RKO (cell line): ENCODE measurements around the gene NADK2.

Source experiments
- DNase-seq: peaks from one replicate; pipeline ENCODE4 v3.0.0-alpha.2; 2016; ENCODE audit warnings: low spot score

NADK2 gene

DNA sequence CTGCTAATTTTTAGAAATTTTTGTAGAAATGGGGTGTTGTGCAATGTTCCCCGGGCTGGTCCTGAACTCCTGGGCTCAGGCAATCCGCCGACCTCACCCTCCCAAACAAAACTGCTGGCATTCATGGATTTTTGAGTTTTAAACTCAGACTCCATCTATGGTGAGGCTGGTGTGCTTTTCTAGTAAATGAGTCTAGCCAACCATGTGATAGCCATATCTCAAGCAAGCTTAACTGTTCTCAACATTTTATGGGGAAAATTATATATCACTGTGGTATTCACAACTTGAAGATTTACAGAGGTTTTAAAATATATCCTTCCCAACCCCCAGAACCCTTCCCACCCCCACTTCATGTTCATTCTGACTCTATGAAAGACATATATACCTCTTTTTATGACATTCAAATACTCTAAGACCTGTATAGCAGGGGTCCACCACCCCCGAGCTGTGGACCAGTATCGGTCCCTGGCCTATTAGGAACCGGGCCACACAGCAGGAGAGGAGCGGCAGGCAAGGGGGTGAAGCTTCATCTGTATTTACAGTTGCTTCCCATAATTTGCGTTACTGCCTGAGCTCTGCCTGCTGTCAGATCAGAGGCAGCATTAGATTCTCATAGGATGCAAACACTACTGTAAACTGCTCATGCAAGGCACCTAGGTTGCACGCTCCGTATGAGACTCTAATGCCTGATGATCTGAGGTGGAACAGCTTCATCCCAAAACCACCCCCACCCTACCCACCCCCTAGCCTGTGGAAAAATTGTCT is 4.5 kb upstream of the NADK2 start:
- DNase-seq: no peak

DNA sequence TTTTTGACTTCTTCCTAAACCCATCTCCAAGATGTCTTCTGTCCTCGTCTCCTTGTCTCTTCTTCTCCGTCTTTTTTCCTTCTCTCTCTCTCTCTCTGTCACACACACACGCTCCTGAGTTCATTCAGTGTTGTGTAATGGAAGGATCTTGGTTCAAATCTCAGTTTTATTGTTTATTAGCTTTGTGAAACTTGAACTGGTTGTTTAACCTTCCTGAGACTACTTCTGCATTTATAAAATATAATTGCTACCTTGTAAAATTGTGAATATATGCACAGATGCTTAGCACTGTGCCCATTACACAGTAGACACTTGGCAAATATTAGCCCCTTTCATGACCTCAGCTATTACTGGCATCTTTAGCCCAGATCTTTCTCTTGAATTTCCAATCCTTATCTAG is 2.4 kb upstream of the NADK2 start:
- no peak for DNase-seq

DNA sequence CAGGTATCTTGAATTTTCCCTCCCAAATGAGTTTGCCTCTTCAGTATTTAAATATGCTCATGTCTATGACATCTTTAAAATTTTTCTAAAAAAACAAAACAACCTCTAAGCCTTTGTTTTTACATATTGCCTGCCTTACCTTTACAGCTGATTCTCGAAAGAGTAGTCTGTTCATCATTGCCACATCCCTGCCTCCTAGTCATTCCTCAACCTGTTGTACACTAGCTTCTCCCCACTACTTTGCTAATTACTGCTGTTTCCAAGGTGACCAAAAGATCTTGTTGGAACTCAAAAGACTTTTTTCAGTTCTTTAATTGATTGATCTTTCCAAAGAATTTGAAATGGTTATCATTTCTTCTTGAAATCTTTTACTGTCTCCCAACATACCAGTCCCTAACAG is 1.9 kb upstream of the NADK2 start:
- DNase-seq: no peak

DNA sequence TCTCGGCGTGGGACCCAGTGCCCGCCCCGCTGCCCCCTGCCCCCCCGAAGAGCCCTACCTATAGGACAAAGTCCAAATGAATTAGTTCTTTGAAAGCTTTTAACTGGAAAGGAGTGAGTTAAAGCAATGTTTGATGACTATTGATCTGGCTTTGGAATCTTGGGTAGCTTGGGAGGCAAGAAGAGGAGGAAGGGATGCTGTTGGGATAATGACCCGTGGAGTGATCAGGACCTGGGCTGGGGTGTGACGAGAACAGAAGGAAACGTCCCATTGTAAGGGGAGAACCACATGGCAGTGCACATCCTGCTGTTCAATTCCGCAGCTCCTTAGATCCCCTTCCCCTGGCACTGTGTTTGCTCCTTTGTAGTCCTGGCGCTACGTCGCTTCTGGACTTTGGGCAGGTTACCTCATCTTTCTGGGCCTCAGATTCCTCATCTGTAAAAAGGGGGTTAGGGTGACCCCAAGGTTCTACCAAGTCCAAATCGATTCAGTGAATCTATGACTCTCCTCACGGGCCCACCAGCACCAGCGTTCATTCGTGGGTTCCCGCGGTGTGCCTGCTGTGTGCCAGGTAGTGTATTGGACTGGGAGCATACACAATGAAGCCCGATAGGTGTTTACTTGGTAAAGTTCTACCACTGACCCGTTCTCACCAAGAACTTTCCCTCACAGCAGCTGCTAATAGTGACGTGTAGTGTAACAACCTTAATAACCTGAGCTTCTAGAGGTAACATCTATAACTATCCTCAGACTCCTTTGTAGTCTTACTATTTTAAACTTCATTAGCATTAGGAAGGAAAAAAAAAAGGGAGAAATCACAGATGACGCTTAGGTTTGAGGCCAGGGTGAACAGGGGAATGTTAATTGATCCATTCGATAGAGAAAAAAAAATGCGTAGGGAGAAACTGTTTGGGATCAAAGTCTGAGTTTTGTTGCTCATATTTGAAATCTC is 1.1 kb upstream of the NADK2 start:
- peak; percentile 11 for DNase-seq

DNA sequence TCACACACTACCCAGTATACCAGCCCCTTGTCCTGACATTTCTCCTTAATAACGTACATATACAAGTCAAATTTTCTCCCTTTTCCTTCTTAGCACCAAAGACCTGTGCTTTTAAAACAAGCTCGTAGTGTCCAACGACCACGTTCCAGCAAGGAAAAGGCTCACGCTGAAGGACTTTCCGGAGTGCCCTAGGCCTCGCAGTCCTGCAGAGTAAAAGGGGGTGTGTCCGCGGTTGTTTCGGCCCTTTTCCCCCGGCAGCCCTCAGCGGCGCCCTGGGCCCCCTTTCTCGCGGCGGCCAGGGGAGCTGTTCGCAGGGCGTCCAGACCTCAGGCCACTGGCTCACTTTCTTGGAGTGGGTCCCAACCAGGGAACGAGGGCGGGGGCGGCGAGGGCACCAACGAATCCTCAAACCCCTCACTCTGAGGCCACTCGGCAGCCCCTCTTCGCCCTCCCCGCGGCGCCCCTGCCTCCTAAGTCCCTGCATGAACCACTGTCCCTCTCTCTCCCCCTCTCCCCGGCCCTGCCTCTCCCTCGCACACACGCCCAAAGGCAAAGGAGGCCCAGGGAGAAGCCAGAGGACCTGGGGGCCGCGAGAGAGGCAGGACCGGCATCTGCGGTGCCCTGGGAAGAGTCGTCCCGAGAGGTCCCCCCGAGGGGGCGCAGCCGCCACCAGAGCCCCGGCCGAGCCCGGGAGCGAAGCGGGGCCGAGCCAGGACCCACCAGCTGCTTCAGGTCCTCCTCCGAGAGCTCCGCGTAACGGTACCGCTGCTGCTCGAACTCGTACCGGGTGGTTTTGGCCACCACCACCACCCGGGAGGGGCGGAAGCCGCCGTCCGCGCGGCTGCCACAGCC is 720 bp downstream of the NADK2 start:
- DNase-seq: peak; percentile 72

DNA sequence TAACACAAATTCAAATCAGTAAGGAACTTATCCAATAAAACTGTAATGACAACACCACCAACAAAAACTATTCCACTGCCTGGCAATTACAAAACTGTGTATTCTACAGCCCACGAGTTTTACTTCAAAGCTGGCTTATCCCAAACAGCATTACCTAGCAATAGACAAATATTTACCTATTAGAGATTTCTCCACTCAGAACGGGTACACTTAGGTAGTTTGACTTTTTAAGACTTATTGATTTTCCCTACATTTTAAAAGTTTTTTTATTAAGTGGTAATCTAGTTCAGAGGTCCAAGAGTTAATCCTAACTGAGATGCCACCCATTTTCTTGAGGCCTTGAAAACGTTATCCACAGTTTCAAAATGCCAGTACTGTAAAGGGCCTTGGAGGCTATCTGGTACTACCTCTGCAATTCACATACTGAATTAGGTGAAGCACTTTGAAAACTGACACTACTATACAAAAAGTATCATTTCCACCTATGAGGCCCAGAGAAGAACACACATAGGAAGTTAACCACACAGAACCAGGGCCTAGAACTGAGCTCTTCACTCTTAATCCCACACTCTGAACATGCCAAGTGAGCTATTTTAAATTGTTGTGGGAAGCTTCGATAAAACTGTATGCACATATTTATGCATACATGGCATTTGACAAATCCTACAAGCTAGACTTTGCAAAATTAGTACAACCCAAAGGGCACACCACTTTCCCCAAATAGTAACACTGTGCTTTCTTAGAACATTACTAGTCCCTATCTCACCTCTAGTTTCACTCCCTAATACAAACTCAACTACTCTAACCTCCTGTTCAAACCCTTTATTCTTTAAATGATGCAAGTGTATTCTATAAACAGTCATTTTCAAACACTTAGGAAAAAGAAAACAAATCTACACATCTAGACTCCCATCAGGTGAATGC is 2.1 kb downstream of the NADK2 start:
- no peak for DNase-seq

DNA sequence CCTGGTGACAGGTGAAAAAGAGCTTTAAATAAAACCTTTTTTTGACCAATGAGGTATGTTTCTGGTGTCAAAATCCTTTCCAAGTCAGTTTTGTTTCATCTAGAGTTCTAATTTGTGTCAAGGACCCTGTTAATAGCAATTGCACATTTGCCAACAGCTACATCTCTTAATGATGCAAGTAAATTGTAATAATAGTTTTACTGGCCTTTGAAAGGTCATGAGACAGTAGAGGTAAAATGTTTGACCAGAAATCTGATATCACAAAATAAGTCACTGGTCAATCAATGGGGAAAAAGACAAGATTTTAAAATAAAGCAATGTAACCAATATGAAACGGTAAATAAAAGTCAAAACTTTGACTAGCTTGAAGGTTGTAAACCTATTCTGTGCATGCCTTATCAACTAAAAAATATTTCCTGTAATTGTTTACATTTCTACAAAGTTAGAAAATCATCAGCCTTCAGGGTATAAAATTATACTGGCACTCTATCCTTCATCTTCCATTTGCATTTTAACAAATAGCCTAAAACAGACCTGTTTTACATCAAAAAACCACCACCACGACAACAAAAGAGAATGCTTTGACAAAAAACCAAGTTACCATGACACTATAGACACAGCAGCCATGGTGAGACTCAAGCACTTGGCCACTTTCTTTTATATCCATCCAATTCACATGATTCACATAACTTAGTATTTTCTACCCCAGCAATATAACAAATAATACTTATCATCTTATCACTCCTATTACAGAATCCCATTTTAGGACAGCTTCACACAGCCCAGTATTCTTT is 3.0 kb downstream of the NADK2 start:
- no peak for DNase-seq

DNA sequence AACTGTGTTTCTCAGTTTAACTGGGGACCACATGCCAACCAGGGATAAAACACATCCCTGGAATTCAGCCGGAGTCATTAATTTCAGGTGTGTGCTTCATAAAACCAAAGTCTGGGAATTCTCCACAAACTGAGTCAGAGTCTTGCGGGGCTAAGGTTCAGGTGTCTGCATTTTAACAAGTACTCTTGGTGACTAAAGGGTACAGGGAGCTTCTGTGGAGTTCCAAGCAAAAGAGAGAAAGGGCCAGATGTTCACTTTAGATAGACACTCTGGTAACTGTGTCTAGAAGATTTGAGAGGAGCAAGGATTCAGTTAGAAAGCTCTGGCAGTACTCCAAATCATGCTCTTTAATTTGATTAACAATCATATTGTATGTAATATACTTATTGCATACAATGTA is 4.0 kb downstream of the NADK2 start:
- no peak for DNase-seq

DNA sequence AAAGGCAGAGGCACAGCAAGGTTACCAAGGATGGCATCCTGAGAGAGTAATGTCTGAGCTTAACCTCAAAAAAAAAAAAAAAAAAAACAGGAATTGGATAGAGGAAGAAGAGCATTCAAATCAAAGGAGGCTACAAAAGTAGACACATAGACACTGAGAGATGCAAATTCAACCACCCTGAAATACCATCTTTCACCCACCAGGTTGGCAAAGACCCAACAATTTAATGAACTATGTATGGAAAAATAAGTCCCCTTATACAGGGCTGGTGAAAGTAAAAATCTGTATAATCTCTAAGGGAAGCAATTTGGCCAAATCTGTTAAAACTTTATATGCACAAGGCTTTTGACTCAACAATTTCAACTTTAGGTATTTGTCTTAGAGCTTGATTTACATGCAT is 4.9 kb downstream of the NADK2 start:
- no peak for DNase-seq

DNA sequence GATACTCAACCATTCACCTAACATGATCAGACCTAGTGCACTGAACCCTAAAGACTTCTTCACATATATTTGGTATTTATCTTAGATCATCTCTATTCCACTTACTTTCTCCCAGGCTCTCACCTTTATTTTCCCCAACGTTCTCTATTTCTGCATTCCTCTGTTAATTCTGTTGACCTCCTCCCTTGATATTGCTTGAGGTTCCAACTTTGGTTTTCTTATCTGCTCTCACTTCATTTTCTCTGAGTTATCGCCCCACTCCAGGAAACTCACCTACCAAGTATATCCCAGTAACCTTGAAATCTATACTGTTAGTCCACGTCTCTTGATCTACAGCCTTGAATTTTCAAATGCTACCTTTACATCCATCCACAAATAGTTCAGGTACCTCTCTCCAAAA is 9.2 kb downstream of the NADK2 start:
- no peak for DNase-seq

DNA sequence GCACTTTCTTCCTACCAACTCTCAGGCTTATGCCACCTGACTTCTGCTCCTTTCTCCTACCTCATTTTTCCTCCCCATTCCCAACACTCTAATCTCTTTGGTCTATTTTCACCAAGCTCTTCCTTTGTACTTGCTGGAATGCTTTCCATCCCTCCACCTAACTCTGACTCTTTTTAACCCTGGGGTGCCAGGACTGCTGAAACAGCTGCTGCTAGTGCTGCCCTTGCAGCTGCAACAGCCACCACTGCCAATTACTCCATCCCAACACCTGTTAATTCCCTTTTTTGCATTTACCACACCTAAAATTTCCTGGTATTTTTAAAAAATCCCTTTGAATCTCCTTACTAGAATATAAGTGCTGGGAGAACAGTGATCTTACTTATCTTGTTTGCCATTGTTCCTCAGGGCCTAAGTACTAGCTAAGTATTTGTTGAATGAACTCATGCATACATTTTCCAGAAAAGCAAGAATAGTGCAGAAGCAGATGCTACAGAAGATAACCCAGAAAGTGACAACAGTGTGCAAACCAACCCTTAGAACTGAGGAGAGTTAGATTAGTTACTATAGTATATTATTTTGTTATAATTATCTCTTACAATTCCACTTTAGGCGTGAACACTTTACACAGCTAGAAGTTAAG is 11.5 kb downstream of the NADK2 start:
- DNase-seq: no peak

DNA sequence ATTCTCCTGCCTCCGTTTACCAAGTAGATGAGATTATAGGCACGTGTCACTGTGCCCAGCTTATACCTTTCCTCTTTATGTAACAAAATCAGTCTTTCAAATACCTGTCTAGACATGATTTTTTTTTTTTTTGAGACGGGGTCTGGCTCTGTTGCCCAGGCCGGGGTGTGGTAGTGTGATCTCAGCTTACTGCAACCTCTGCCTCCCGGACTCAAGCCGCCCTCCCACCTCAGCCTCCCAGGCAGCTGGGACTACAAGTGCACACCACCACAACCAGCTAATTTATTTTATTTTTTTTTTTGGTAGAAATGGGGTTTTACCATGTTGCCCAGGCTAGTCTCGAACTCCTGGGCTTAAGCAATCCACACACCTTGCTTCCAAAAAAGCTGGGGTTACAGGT is 13.2 kb downstream of the NADK2 start:
- no peak for DNase-seq

DNA sequence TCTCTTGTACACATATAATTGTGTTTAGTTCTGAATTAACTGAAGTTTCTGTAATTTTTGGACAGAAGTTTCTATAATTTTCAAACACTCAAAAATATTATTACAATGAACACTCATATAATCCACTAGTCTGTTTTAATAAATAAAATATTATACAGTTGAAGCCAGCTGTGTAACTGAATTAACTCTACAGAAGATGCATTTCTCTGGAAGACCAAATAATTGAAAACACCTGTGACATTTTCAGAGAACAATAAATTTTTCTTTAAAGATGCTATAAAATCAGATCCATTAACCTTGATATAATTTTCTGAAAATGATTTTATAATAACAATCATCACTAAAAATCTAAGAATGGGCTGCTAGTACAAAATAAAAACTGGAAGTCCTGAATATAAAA is 14.7 kb downstream of the NADK2 start:
- DNase-seq: no peak

DNA sequence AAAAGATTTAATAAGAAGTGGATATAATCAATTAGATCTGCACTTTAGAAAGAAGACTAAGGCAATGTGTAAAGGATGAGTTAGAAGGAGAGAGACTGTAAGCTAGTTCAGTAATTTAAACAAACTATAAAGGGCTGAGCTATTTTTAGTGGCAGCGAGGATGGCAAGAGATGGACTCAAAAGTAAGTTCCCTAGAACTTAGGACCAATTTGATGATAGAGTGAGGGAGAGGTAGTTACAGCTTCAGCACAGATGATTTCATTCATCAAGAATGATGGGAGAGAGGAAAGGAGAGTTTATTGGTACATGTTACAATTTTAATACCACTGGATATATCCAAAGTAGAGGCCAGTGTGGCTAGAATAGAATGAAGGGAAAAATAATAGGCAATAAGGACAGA is 19.1 kb downstream of the NADK2 start:
- DNase-seq: no peak

DNA sequence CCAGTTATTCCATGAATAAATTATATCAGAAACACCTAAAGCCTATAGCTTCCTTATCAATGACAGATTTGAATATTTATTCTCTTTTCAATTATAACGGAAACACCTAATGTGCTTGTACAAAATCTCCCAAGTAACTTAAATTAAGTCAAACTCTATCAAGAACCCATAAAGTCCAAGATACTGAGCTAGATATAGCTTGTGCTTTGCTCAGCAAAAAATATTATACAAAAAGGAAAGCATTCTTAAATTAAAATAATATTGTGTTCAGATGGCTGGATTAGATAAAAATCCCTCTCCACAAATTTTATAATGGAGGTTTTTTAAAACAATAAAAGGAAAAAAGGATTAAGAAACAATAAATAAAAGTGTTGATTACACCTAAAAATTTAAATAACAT is 23.7 kb downstream of the NADK2 start:
- DNase-seq: no peak

DNA sequence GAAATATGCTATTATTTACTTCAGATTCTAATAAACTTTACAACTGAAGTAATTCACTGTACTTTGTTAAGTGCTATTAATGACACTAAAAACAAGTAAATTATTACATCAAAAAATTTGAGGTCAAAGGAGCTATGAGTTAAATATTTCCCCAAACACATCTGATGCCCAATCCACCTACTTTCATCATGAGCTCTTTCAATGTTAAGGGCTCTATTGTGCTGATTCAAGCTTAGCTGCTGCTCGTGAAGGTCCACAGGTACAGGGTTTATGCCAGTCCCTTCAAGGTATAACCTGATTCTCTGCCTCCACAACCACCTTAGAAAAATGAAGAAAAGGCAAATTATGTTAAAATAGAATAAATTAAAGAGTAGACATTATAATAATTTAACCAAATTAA is 24.2 kb downstream of the NADK2 start:
- no peak for DNase-seq

DNA sequence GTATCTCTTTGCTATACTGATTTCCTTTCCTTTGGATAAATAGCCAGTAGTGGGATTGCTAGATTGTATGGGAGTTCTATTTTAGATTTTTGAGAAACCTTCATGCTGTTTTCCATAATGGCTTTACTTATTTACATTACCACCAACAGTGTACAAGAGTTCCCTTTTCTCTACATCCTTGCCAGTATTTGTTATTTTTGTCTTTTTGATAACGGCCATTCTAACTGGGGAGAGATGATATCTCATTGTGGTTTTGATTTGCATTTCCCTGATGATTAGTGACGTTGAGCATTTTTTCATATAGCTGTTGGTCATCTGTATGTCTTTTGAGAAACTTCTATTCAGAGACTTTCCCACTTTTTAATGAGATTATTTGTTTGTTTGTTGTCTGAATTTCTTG is 25.8 kb downstream of the NADK2 start:
- DNase-seq: no peak

DNA sequence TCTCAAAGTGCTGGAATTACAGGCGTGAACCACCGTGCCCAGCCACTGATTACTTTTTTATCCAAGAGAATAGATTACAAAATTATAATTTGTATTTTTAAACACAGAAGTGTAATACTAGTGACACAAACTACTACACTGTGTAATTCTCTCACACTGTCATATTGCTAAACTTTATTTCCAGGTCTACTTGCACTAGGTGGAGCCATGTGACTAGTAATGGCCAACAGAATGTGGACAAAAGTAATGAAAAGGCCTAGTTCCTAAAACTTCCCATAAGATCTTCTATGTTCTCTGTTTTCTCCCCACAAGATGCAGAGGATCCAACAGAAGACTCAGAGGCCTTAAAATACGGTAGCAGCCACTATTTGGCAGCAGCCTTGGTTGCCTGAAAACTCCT is 27.3 kb downstream of the NADK2 start:
- DNase-seq: no peak

DNA sequence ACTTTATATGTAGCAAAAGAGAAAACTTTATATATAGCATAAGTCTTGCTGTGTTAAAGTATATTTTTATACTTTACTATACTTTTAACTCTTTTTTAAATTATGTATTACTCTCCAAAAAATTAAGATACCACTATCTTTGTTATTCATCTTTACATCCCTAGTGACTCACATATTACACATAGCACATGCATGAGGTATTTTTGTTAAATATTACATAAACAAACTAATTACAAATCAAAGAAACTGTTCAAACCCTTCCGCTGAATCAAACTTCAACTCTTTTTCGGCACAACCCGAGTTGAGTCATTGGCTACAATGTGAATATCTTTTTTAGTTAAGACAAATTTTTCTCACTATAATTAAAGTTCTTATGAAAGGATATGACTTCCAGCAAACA is 32.1 kb downstream of the NADK2 start:
- no peak for DNase-seq

DNA sequence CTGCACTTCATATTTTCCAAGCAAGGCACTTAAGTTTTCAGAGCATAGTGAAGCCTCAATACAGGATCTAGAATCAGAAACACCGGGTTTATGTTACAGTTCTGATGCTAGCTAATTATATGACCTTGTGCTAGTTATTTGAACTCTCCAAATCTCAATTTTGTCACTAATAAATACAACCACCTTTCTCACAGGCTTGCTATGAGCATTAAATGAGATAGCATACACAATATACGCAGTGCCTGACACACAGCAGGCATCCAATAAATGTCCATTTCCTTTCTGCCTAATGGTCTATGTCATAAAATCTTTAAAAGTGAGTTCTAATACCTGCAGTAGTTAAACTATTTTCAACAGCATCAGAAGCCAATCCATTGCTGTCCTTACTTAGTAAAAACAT is 32.9 kb downstream of the NADK2 start:
- no peak for DNase-seq
